BLaER1 treated with 17β-estradiol and CSF1 and Interleukin-3, amounts not matched to agents 10 nM and 100 nM (cell line): ENCODE data around the gene GRK5.
A peak's percentile ranks its signal among the peaks of the same experiment; 100 is the strongest.
"Not testable (repeated sequence)": the region's sequence is repeated elsewhere in the genome, so short reads cannot be mapped to it uniquely, and the experiment has no call there.

Source experiments
- H3K27ac ChIP-seq, 11 experiments: shearing (Covaris generic); formaldehyde crosslinking; 2 replicates each; pipeline ENCODE4 v1.8.1; 2022
- H3K27me3 ChIP-seq, 11 experiments: shearing (Covaris generic); formaldehyde crosslinking; 2 replicates each; pipeline ENCODE4 v1.8.1; 2022
- H3K36me3 ChIP-seq, 11 experiments: shearing (Covaris generic); formaldehyde crosslinking; 2 replicates each; pipeline ENCODE4 v1.8.1; 2022
- H3K4me1 ChIP-seq, 10 experiments: shearing (Covaris generic); formaldehyde crosslinking; 2 replicates each; pipeline ENCODE4 v1.8.1; 2022
- H3K4me2 ChIP-seq, 11 experiments: shearing (Covaris generic); formaldehyde crosslinking; 2 replicates each; pipeline ENCODE4 v1.8.1; 2022
- H3K4me3 ChIP-seq, 10 experiments: shearing (Covaris generic); formaldehyde crosslinking; 2 replicates each; pipeline ENCODE4 v1.8.1; 2022
- H3K9ac ChIP-seq, 11 experiments: shearing (Covaris generic); formaldehyde crosslinking; 2 replicates each; pipeline ENCODE4 v1.8.1; 2022
- H3K9me3 ChIP-seq, 11 experiments: shearing (Covaris generic); formaldehyde crosslinking; replicated peaks in 1 of 11; 2 replicates each; pipeline ENCODE4 v1.8.1; 2022
- H4K20me1 ChIP-seq, 11 experiments: shearing (Covaris generic); formaldehyde crosslinking; 2 replicates each; pipeline ENCODE4 v1.8.1; 2022
- Cebpa-rat ChIP-seq, 11 experiments: shearing (Covaris generic); IDR thresholded peaks; 2 replicates each; pipeline ENCODE4 v1.8.1; 2022

Gene GRK5

GRCh38 chr10:119269737-119270136 is 62.4 kb downstream of the GRK5 start:
- Histone ChIP-seq H3K9ac (no peak overlapping the region), H3K36me3 (no peaks in the 10 kb centered on the region), H3K4me2 (peak overlapping the region in 2 of 11 experiments; percentile 45 to 54; a peak in 3 of 22 replicates), H3K27me3 (no peaks in the 10 kb centered on the region), H3K4me1 (peaks cover 11 to 25% (median 19%) of the 10 kb centered on the region in 10 experiments; a peak in 19 of 20 replicates), H3K9me3 (no peaks in the 10 kb centered on the region), H3K27ac (no peak overlapping the region), H4K20me1 (peaks cover 0 to 6% (median 0%) of the 10 kb centered on the region in 11 experiments; a peak in 1 of 22 replicates), H3K4me3 (no peak overlapping the region)
- no peak for TF ChIP-seq Cebpa-rat (IDR thresholded peaks at IDR 0.05)

- H3K9ac ChIP-seq: no peak overlapping the region
- peaks cover 0 to 6% (median 0%) of the 10 kb centered on the region in 11 experiments; a peak in 1 of 22 replicates for H4K20me1 ChIP-seq
- H3K9me3 ChIP-seq: no peaks in the 10 kb centered on the region
- H3K4me3 ChIP-seq: no peak overlapping the region
- TF ChIP-seq Cebpa-rat (IDR thresholded peaks at IDR 0.05): no peak
- H3K27ac ChIP-seq: no peak overlapping the region
- H3K27me3 ChIP-seq: no peaks in the 10 kb centered on the region
- H3K4me1 ChIP-seq: peaks cover 11 to 25% (median 19%) of the 10 kb centered on the region in 10 experiments; a peak in 19 of 20 replicates
- no peaks in the 10 kb centered on the region for H3K36me3 ChIP-seq
- peak overlapping the region in 5 of 11 experiments; percentile 27 to 47 (median 41); a peak in 5 of 22 replicates for H3K4me2 ChIP-seq
Observed at GRCh38 chr10:119270762-119271366, 63.5 kb downstream of the GRK5 start.

GRCh38 chr10:119272338-119272734 is 65.0 kb downstream of the GRK5 start:
- H3K9ac ChIP-seq, H3K36me3 ChIP-seq, H3K9me3 ChIP-seq, H3K27me3 ChIP-seq, H3K4me3 ChIP-seq, H4K20me1 ChIP-seq, H3K27ac ChIP-seq: not testable (repeated sequence)
- H3K4me1 ChIP-seq: peaks cover 11 to 25% (median 19%) of the 10 kb centered on the region in 10 experiments; a peak in 19 of 20 replicates
- peak overlapping the region in 5 of 11 experiments; percentile 9 to 47 (median 46); a peak in 5 of 22 replicates for H3K4me2 ChIP-seq

GRCh38 chr10:119272736-119273135 is 65.4 kb downstream of the GRK5 start:
- no peak overlapping the region for H3K4me2 ChIP-seq
- no peak overlapping the region for H3K27ac ChIP-seq
- no peaks in the 10 kb centered on the region for H3K27me3 ChIP-seq
- no peaks in the 10 kb centered on the region for H3K36me3 ChIP-seq
- H3K4me3 ChIP-seq: no peak overlapping the region
- H4K20me1 ChIP-seq: peaks cover 0 to 6% (median 0%) of the 10 kb centered on the region in 11 experiments; a peak in 1 of 22 replicates
- H3K9me3 ChIP-seq: no peaks in the 10 kb centered on the region
- no peak overlapping the region for H3K9ac ChIP-seq
- H3K4me1 ChIP-seq: peaks cover 11 to 25% (median 19%) of the 10 kb centered on the region in 10 experiments; a peak in 19 of 20 replicates
- TF ChIP-seq Cebpa-rat (IDR thresholded peaks at IDR 0.05): no peak

- Histone ChIP-seq H3K4me1 (peaks cover 11 to 25% (median 19%) of the 10 kb centered on the region in 10 experiments; a peak in 19 of 20 replicates), H3K36me3 (no peaks in the 10 kb centered on the region), H3K27ac (no peak overlapping the region), H3K4me3 (no peak overlapping the region), H3K9me3 (no peaks in the 10 kb centered on the region), H3K27me3 (no peaks in the 10 kb centered on the region), H3K4me2 (no peak overlapping the region), H4K20me1 (peaks cover 0 to 6% (median 0%) of the 10 kb centered on the region in 11 experiments; a peak in 1 of 22 replicates), H3K9ac (no peak overlapping the region)
- no peak for TF ChIP-seq Cebpa-rat (IDR thresholded peaks at IDR 0.05)
Observed at GRCh38 chr10:119273413-119273812, 66.0 kb downstream of the GRK5 start.

- no peaks in the 10 kb centered on the region for H3K9me3 ChIP-seq
- H3K36me3 ChIP-seq: no peaks in the 10 kb centered on the region
- H3K4me1 ChIP-seq: peaks cover 10 to 16% (median 13%) of the 10 kb centered on the region in 10 experiments; a peak in 19 of 20 replicates
- H4K20me1 ChIP-seq: peaks cover 0 to 6% (median 0%) of the 10 kb centered on the region in 11 experiments; a peak in 1 of 22 replicates
- no peaks in the 10 kb centered on the region for H3K27me3 ChIP-seq
- H3K27ac ChIP-seq: no peak overlapping the region
- no peak overlapping the region for H3K4me2 ChIP-seq
- no peak overlapping the region for H3K9ac ChIP-seq
- no peak for TF ChIP-seq Cebpa-rat (IDR thresholded peaks at IDR 0.05)
- no peak overlapping the region for H3K4me3 ChIP-seq
Observed at GRCh38 chr10:119274519-119275045, 67.2 kb downstream of the GRK5 start.

- Histone ChIP-seq H4K20me1 (peaks cover 0 to 6% (median 0%) of the 10 kb centered on the region in 11 experiments; a peak in 2 of 22 replicates), H3K36me3 (no peaks in the 10 kb centered on the region), H3K4me1 (peaks cover 10 to 21% (median 14%) of the 10 kb centered on the region in 10 experiments; a peak in 19 of 20 replicates), H3K27me3 (no peaks in the 10 kb centered on the region), H3K27ac (no peak overlapping the region), H3K9me3 (no peaks in the 10 kb centered on the region), H3K4me3 (no peak overlapping the region), H3K9ac (no peak overlapping the region), H3K4me2 (no peak overlapping the region)
- no peak for TF ChIP-seq Cebpa-rat (IDR thresholded peaks at IDR 0.05)
Observed at GRCh38 chr10:119275085-119275484, 67.7 kb downstream of the GRK5 start.

GRCh38 chr10:119276194-119276593 is 68.8 kb downstream of the GRK5 start:
- not testable (repeated sequence) for H3K27ac ChIP-seq, H3K27me3 ChIP-seq, H3K36me3 ChIP-seq, H3K4me2 ChIP-seq, H4K20me1 ChIP-seq, H3K9me3 ChIP-seq, H3K4me3 ChIP-seq, H3K9ac ChIP-seq
- peaks cover 9 to 29% (median 21%) of the 10 kb centered on the region in 10 experiments; a peak in 19 of 20 replicates for H3K4me1 ChIP-seq

- Histone ChIP-seq H3K36me3 (no peaks in the 10 kb centered on the region), H3K27me3 (no peaks in the 10 kb centered on the region), H3K9me3 (no peaks in the 10 kb centered on the region), H3K27ac (no peak overlapping the region), H3K9ac (no peak overlapping the region), H4K20me1 (no peaks in the 10 kb centered on the region; a peak in 1 of 22 replicates), H3K4me1 (peaks cover 0 to 29% (median 13%) of the 10 kb centered on the region in 10 experiments; a peak in 12 of 20 replicates), H3K4me2 (no peak overlapping the region), H3K4me3 (no peak overlapping the region)
- no peak for TF ChIP-seq Cebpa-rat (IDR thresholded peaks at IDR 0.05)
Observed at GRCh38 chr10:119278126-119278709, 70.8 kb downstream of the GRK5 start.
